GM18517 (cell line): ENCODE measurements around the gene LIPM.

ENCODE experiments used
- ATAC-seq: cut with Tn5 transposase; IDR thresholded peaks from one replicate; pipeline ENCODE4 v1.9.1; 2021; ENCODE audit warnings: mild to moderate bottlenecking, moderate library complexity; ENCODE audit not compliant: unreplicated experiment

Gene LIPM

DNA sequence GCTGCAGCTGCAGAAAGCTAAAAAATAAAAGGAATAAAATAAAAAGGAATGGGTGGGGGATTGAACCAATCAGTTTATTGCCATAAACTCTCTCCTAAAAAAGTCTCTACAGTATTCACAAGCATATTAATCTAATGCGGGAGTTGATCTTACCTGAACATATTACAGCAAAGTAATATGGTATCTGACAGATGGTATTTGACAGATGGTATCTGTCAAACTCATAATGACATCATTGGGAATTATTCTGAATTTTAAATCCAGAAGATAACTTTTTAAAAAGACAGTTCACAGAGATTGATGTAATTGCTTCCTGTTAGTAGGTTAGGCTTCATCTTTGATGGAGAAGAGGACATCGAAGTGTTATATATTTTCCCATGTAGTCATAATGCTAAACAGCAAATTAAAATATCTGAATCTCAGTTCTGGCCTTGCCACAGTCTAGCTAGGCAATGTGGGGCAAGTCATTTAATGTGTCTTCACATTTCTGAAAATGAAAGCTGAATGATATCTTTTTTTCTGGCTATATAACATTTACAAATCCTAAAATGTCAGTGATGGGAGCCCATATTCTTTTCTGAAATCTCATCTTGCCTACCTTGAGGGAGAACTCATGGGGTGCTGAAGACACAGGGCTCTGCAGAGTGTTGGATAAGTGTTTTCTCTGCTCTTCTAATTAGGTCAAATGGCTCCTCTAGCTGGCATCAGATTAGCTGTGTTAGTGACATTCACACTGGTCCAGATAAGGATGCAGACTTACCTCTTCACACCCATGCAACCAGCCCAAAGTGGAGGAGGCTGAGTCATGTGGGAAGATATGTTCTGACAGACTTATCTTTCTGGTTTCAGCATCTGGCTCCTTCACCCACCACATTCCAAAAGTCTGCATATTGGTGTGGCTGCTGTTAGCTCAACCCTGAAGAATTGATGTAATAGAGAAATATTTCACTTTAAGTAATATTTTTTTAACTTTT, 2.1 kb upstream of the LIPM start:
- ATAC-seq = no peak

- ATAC-seq = no peak
Observed at GRCh38 chr10:88803641-88804040, 1.1 kb downstream of the LIPM start.

DNA sequence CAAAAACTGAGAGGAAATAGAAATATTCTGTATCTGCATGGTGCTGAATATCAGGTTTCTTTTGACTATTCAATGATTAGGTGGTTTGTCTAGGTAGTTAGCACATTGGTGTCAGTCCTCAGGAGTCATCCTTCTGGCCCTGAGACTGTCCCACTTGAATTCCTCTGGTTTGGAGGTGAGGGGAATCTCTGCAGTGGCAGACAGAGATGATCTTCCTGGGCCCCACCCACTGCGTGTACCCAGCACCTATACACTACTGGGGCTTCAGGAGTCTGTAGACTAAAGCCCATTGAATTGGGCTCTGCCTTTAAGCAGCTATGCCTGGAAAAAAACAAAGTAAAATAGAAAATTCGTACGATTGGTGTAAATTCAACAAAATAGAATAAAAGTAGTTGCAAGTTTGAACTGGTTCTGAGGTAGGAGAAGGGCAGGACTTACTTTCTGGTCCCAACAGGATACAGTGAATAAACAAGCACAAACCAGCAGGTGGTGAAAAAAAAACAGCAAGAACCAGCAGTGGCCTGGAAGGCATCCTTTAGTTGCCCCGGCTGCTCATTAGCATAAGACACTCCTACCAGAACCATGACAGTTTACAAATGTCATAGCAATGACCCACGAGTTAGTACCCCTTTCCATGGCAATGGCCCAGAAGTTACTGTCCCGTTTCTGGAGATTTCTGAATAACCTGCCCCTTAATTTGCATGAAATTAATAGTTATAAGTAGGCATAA, 1.7 kb downstream of the LIPM start:
- ATAC-seq = no peak

DNA sequence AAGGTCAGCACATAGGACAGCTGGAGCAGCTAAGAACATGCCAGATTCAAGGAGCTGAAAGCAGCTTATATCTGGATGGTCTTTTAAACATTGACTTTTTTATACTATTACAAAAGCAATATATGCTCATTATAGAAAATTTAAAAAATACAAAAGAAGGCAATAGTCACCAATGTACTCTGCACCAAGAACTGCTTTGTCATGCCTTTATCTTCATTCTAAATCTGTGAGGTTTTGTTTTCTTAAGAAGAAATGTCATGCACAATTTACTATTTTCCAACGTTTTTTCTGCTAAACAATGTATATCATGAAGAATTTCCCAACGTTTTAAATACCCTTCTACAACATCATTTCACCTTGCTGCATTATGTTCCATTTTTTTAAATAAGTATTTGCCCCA, 2.8 kb downstream of the LIPM start:
- ATAC-seq = no peak

DNA sequence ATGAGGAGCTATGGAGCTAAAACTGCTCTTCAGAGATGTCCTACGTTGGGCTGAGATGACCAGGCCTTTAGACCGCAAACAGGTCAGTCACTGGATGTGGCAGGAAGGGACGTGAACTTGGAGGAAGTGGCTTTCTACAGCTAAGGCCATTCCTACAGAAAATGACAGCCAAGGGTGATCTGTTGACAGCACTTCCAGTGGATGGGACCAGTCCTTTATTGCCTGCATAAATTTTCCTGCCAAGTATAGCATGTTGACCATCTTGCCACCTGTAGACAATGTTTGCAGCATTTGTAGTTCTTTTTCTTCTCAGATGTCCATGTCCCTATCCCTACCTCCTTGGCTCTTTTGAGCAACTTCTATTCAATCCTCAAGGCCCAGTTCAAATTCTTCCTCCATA, 3.4 kb downstream of the LIPM start:
- no peak for ATAC-seq

DNA sequence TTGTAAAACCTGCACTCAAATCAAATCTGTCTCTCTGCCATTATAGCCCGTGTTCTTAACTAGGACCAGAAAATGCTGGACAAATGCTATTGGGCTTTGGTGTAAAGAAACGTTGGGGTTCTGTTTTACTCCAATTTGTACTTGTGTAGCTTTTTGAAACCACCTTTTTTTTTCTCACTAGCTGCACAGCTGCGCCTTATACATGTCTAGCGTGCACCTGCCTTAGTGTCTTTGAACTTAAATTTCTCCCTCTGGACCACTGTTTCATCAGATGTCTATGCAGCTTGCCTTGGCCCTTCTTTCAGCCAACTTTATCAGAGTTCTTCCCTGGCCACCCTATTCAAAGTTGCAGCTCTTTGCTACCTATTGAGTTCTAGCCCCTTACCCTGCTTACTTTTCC, 7.1 kb downstream of the LIPM start:
- no peak for ATAC-seq

GRCh38 chr10:88810196-88810961, 7.8 kb downstream of the LIPM start:
- no peak for ATAC-seq

GRCh38 chr10:88813200-88813599, 10.7 kb downstream of the LIPM start:
- no peak for ATAC-seq

DNA sequence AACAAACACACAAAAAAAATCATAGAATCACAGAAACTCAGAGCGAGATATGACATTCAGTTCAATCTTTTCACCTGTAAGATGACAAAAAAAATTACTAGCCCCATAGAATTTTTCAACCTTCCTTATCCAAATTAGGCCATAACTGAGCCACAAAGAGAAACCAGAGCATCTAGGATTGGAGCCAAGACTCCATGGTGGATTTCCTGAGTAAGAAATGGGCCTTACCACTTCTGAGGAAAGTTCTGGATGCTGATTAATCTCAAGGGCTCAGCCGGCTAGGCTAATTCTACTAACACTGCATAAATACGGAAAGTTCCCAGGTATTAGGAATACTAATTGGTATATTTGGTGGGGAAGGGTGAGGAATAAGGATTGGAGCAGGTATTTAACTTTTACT, 16.8 kb downstream of the LIPM start:
- no peak for ATAC-seq

DNA sequence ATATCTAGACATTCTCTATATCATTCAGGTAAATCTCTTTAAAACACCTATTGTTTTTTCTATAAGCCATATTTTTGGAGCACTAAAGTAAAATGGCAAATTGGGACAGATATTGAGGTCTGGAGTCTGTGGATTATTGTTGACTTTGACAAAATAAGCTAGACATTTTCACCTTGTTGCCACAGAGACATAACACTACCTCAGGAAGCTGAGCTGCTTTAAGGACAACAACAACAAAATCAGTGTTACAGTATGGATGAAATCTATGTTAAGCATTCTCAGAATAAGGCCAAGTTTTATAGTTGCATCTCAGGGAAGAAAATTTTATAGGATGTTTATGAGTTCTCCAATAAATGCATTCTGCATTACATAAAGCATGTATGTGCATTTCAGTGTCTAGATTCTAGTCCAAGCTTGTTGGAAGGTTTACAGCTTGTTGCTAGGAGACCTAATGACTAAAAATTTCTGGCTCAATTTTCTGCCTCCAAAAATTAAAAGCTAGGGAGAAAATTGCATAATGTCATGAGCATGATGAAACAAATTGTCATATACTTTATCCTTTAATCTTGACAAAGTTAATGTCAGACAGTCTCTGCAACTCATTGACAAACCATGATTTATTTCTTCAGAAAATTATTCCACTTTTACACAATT, 18.3 kb downstream of the LIPM start:
- no peak for ATAC-seq

GRCh38 chr10:88826388-88826787, 23.9 kb downstream of the LIPM start:
- ATAC-seq = no peak

DNA sequence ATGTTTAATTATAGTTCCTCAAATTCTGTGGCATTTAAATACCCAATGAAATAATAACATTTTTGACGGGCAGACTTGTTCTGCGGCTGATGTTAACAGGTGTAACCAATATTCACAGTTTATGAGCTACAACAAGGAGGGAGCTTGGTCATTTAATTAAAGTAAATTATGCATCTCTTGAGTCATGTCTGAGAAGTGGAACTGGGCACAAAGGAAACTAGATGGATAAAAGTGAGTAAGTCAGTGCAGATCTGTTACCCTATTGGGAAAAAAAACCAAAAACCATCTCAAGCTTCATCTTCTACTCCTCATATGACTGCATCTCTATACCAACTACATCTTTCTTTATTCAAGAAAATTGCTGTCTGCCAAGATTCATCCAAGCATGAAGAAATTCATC, 25.1 kb downstream of the LIPM start:
- ATAC-seq = no peak

GRCh38 chr10:88828310-88828709, 25.8 kb downstream of the LIPM start:
- no peak for ATAC-seq

DNA sequence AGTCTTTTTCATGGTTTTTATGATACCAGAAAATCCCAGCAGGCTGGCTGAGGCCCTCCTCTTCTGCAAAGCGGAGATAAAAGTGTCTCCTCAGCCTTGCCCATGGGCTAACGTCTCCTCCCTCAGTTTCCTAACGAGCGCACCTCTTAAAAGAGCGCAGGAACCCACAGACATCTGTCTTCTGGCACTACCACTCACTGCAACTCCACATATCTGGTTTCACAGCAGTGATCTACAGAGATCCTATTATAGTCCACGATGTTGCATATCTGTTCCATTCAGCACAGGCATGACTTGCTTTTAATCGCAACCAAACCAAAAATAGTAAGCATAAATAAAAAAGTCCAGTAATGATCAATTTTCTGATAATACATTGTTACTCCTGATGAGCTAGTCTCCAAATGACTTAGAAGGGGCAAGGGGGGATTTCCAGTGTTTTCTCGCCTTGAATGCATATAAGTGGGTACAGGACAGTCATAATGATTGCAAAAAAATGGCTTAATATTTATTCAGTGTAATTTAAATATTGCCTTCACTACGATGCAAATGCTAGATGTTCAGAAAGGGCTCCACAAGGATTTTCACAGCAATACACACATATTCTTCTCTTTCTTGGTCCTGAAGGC, 28.2 kb downstream of the LIPM start:
- ATAC-seq = no peak

DNA sequence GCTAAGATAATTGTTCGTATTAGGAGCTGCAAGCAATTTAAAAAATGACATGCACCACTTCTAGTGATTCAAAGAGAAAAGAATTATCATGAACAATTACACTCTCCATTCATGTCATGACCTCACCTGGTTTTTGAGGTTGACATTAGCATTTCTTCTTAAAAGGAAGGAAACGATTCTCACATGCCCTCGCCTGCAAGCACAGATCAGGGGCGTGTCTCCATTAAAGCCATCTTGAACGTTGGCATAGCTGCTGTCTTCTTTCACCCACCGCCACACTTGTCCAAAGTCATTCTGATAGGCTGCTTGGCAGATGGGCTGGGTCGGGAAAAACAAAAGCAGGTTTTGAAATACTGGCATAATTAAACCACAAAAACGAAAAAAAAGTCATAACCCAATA, 29.2 kb downstream of the LIPM start:
- no peak for ATAC-seq

- no peak for ATAC-seq
Observed at GRCh38 chr10:88832376-88832775, 29.8 kb downstream of the LIPM start.

DNA sequence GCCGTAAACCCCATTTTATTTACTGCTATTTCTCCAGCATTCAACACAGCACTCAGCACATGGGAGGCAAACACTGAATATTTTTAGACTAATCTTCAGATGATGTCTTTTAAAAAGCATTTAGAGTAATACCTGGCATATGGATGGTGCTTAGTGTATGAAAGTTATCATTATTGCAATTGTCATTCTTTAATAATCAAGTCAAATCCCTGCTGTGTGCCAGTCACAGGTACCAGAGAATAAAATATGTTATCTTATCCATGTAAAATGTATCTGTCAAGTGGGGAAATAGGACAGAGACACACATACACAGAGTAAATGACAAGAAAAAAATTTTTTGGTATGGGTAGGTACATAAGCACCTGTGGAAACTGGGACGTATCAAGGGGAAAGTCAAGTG, 30.6 kb downstream of the LIPM start:
- no peak for ATAC-seq

DNA sequence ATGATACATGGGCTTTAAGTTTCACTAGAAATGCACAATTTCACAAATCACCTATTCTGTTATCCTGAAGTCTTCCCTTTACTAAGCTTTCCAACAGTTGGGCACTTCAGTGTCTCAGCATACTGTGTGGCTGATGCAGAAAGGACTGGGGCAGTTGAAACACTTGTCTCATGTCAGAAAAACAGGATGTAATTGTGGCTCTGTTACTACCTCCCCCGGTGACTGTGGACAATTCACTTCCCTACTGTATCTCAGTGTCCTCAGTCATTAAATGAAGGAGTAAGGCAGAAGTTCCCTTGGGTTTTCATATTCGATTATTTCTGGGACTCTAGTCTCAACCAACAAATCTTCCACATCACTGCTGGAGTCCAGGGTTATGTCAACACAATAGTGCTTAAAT, 31.2 kb downstream of the LIPM start:
- no peak for ATAC-seq

DNA sequence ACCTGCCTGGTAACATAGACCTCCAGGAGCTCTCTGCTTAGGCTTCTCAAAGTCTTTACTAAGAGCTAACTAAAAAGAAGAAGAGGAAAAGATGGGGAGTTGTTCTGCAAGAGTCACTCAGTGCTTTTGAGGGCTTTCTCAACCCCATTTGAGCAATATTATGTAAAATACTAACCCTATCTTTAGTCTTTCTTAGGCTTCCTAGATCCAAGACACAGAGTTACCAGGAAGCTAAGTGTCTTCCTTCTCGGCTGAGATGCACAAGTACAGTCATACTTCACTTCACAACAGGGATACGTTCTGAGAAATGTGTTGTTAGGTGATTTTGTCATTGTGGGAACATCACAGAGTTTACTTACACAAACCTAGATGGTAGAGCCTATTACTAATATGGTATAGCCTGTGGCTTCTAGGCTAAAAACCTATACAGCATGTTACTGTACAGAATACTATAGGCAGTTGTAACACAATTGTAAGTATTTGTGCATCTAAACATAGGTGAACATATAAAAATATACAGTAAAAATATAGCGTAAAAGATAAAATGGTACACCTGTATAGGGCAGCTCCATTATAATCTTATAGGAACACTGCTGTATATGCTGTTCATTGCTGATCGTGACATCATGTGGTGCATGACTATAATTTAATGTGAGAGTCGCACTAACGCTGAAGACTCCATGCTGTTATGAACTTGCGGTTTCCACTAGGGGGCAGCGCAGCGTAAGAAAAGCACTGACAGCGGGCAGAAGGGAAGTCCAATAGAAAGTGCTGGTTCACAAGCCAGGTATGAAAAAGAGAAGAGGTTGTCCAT, 32.8 kb downstream of the LIPM start:
- ATAC-seq = peak; percentile 80

GRCh38 chr10:88835910-88836221, 33.3 kb downstream of the LIPM start:
- ATAC-seq = no peak
